Raji (cell line): ENCODE measurements around the gene TBC1D14.

Experiments
- POLR2A ChIP-seq: IDR thresholded peaks from 2 replicates; pipeline ENCODE4 v1.6.1; 2011; ENCODE audit warnings: low read depth, low read length, control low read depth; ENCODE audit not compliant: insufficient read depth

Gene TBC1D14

GRCh38 chr4:7018281-7018680, 108.7 kb downstream of the TBC1D14 start:
- TF ChIP-seq POLR2A = no peak

- no peak for TF ChIP-seq POLR2A
Measured at GRCh38 chr4:7019367-7019766, 109.7 kb downstream of the TBC1D14 start.

GRCh38 chr4:7020290-7020689, 110.7 kb downstream of the TBC1D14 start:
- no peak for TF ChIP-seq POLR2A

- TF ChIP-seq POLR2A = no peak
Measured at GRCh38 chr4:7020856-7021255, 111.2 kb downstream of the TBC1D14 start.

- TF ChIP-seq POLR2A = no peak
Measured at GRCh38 chr4:7021355-7021754, 111.7 kb downstream of the TBC1D14 start.

- no peak for TF ChIP-seq POLR2A
Measured at GRCh38 chr4:7021930-7022664, 112.5 kb downstream of the TBC1D14 start.

- no peak for TF ChIP-seq POLR2A
Measured at GRCh38 chr4:7023486-7023885, 113.9 kb downstream of the TBC1D14 start.

- TF ChIP-seq POLR2A = no peak
Measured at GRCh38 chr4:7023901-7024300, 114.3 kb downstream of the TBC1D14 start.

GRCh38 chr4:7024336-7024890, 114.8 kb downstream of the TBC1D14 start:
- TF ChIP-seq POLR2A = no peak

- TF ChIP-seq POLR2A = no peak
Measured at GRCh38 chr4:7025040-7025602, 115.5 kb downstream of the TBC1D14 start.

- TF ChIP-seq POLR2A = no peak
Measured at GRCh38 chr4:7026107-7026506, 116.5 kb downstream of the TBC1D14 start.

- TF ChIP-seq POLR2A = no peak
Measured at GRCh38 chr4:7027284-7027683, 117.7 kb downstream of the TBC1D14 start.

GRCh38 chr4:7027913-7028312, 118.3 kb downstream of the TBC1D14 start:
- TF ChIP-seq POLR2A = no peak

- no peak for TF ChIP-seq POLR2A
Measured at GRCh38 chr4:7029212-7029611, 119.6 kb downstream of the TBC1D14 start.

GRCh38 chr4:7029921-7030320, 120.3 kb downstream of the TBC1D14 start:
- TF ChIP-seq POLR2A = no peak

GRCh38 chr4:7030856-7031255, 121.2 kb downstream of the TBC1D14 start:
- no peak for TF ChIP-seq POLR2A

GRCh38 chr4:7031558-7032449, 122.2 kb downstream of the TBC1D14 start:
- no peak for TF ChIP-seq POLR2A
